ENCODE data around the gene BCKDHA.
"Not testable (repeated sequence)": the region's sequence is repeated elsewhere in the genome, so short reads cannot be mapped to it uniquely, and the experiment has no call there.

BCKDHA gene

DNA sequence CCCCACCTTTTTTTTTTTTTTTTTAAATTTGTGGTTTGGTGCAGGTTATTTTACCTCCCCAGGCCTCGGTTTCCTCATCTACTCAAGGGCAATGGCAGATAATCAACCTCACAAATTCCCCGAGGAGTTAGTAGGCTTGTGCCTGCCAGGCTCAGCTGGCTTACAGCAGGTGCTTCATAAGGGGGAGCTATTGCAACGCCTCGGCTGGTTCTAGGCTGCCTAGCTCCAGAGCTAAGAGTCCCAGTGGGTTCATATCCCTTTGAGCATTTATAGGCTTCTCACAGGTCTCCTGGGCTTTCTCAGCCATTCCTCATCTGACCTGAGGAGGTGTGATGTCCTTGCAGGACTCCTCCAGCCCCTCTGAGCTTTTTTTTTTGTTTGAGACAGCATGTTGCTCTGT, 10.6 kb downstream of the BCKDHA start:
- no peak for DNase-seq

DNA sequence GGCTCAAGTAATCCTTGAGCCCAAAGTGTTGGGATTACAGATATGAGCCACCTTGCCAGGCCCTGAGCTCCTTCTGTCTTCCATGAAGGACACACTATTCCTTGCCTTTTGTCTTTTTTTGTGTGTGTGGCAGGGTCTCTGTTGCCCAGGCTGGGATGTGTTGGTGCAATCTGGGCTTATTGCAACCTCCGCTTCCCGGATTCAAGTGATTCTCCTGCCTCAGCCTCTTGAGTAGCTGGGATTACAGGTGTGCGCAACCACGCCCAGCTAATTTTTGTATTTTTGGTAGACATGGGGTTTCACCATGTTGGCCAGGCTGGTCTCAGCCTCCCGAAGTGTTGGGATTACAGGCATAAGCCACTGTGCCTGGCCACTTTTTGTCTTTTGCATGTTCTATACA, 11.2 kb downstream of the BCKDHA start:
- not testable (repeated sequence) for DNase-seq

DNA sequence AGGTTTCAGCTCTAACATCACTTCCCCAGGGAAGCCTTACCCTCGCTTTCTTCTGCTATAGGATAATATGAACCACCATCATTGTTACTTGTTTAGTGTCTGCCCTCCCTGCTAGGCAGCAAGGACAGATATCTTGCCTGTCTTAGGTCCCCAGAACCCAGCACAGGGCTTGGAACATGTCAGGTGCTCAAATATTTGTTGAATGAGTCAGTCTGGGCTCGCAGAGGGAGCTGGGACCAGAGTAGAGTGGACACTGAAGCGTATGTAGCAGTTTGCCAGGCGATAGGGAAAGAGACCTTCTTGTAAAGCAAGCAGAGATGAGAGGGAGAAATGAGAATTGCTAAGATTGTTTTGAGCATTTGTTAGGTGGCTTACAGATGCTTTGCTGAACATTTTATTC, 11.7 kb downstream of the BCKDHA start:
- no peak for DNase-seq

DNA sequence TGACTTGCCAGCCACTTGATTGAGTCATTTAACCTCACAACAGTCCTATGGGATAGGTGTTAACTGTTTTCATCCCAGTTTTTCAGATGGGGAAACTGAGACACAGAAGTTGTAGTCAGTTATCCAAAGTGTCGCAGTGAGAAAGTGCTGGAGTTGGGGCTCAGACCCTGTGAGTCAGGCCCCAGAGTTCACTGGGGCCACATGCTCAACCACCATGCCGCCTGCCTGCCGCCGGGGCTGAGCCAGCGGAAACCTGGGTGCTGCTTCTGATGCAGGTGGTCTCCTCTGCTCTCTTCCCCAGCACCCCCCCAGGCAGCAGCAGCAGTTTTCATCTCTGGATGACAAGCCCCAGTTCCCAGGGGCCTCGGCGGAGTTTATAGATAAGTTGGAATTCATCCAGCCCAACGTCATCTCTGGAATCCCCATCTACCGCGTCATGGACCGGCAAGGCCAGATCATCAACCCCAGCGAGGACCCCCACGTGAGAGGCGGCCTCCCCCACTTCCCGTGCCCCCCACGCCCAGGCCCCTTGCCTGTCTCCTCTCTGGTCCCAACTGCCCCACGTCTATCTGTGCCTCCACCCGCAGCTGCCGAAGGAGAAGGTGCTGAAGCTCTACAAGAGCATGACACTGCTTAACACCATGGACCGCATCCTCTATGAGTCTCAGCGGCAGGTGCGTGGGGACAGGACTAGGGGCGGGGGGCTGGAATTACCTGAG, 12.9 kb downstream of the BCKDHA start:
- DNase-seq, result no peak

DNA sequence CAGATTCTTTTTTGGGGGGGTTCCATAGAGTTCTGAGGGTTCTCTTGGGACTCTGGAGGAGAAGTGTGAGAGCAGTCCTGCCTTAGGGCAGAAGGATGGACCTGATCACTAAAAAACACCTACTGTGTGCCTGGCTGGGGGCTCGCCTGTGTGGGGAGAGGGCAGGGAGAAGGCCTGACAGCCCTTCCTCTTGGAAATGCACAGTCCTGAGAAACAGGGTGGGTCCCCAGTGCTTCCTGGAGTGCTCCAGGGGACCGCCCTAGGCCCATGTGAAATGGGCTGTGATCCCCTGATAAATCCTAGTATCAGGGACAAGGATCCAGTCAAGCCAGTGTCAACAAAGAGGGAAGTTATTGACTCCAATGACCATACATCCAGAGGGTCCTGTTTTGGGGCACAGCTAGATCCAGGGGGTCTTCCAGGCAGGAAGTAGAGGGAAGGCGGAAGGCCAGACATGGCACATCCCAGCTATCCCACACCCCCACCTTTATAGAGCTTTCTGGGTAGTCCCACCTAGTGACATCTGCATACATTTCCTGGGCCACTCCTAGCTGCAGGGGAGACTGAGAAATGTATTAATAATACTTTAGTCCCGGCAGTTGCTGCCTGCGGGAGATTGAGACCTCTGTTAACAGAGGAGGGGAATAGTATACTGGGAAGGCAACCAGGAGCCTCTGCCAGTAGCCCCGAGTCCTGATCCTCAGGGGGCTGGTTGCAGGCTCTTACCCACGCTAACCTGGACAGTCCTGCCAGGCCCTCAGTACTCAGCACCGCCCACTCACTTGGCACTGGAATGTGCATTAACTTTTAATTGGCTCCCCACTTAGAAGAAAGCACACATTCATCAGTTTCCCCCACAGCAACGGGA, 13.7 kb downstream of the BCKDHA start:
- no peak for DNase-seq

DNA sequence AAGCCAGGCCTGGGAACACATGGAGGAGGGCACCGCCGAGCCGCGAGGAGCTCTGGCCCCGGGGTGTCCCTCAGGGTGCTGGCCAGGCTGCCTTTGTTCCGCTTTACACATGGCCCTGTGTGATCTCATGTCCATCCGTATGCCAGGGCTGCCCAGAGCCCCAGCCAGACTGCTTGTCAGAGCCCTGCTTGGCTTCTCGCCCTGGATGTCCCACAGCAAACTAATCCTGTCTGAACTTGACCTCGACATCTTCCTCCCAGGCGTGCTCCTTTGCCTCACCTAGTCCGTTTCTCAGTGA, 14.3 kb downstream of the BCKDHA start:
- DNase-seq, result no peak

DNA sequence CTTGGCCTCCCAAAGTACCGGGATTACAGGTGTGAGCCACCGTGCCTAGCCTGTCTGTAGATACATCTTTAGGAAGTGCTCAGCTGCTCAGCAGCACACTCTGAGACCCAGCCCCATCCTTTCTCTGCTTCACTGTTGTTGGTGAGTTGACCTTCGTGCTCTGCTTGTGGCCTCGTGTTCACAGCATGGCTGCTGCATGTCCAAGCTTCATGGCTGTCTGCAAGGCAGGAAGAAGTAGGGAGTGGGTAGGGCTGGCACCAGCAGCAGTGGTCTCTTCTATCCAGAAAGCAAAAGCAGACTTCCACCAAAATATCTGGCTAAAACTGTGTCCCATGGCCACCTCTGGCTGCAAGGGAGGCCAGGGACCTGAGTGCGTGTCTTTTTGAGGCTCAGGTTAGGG, 15.3 kb downstream of the BCKDHA start:
- DNase-seq, result no peak

DNA sequence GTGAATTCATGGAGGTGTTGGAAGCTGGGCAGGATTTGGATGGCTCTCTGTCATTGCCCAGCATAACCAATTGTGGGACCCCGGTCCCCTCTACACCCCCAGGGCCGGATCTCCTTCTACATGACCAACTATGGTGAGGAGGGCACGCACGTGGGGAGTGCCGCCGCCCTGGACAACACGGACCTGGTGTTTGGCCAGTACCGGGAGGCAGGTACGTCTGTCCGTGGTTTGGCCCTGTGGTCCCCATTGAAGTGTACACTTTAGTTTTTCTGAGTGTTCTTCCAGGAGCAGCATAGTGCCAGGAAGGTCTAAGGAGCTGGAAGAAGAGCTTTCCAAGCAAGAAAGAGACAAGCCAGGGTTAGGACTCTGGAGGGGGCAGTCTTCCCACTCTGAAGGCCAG, 16.3 kb downstream of the BCKDHA start:
- DNase-seq, result no peak

DNA sequence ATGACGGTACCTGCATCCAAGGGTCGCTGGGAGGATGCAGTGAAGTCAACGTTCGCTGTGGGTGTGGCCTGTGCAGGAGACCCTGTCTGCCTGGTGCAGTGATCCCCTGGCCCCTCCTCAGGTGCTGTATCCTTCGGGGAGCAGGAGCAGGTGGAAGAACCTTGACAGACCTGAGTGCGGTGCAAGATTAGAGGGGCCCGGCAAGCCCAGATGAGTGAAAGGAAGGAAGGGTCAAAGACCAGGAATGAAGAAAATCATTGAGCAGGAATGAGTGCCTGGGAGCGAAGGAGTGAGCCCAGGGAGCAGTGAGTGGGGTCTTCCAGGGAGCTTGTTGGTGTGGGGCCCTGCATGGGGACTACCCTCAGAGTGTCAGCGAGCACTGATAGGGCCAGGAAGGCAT, 16.8 kb downstream of the BCKDHA start:
- DNase-seq, result no peak

DNA sequence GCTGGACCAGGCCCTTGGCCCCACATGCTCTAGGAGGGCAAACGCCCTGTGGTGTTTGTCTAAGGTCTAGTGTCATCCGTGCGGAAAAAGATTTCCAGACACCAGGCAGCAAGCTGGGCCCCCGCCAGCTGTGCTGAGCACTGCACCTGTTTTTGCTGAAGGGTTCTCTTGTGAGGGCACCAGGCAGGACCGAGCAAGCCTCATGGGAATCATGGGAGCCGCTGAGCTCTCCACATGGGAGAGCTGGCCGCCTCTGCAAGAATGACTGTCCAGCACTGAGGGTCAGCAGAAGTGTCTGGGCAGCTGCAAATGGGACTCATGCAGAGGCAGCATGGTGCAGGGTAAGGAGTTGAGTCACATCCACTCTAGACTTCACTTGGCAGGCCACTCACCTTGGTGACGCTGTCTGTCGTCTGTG, 17.5 kb downstream of the BCKDHA start:
- DNase-seq, result no peak

DNA sequence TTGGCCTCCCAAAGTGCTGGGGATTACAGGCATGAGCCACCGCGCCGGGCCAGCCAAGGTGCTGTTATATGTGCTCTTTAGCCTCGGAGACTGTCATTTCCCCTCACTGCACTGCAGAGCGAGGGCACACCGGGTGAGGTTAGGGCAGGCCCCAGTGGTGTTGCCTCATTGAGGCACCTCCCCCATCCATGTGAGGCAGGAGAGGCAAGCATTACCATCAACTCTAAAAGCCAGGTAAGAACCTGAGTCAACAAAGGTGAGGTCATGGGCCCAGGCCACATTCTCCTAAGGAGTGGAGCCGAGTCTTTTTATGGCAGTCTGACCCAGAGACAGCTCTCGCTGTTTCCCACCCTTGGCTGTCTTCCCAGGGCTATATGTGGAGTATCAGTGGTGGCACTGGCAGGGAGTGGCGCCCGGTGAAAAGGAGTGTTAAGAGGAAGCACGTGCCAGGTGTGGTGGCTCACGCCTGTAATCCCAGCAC, 18.6 kb downstream of the BCKDHA start:
- no peak for DNase-seq

DNA sequence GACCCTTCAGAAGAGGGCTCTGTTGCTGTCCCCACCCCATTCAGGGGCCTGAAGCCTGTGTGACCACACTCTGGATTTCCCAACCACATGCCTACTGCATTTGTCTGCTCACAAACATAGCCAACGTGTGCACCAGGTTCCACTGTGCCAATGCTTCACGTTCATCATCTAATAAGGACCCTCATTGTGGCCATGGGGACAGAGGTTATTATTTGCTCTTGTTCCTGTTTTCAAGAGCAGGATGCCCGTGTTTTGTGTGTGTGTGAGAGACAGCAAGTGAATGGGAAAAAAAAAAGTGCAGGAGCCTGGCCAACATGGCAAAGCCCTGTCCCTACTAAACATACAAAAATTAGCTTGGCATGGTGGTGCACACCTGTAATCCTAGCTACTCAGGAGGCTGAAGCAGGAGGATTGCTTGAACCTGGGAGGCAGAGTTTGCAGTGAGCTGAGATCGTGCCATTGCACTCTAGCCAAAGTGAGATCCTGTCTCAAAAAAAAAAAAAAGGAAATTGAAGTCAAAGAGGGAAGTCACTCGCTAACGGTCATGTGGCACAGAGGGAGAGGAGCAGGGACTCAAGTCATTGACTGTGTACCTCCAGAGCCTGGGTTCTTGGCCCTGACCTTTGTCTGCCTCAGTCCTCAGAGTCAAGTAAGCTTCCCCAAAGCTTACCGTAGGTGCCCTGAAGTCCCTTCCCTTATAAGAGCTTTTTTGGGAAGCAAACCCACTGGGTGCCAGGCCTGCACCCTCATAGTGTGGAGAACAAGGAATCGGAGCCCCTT, 22.7 kb downstream of the BCKDHA start:
- no peak for DNase-seq

DNA sequence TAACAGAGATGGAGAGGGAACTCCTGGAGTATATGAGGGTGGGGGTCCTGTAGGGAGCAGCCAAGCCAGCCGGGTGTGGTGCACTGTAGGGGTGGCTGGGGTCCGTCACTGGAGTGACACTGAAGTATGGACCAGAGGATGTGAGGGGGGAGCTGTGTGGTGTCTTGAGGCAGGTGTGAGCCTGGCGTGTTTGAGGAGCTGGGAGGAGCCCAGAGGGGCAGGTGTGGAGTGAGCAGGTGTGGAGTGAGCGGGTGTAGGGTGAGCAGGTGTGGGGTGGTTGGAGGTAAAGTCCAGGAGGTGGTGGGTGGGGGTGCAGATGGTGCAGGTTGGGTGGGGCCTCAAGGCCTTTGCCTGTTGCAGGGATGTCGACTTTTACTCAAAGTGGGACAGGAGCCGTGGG, 23.7 kb downstream of the BCKDHA start:
- DNase-seq, result no peak

DNA sequence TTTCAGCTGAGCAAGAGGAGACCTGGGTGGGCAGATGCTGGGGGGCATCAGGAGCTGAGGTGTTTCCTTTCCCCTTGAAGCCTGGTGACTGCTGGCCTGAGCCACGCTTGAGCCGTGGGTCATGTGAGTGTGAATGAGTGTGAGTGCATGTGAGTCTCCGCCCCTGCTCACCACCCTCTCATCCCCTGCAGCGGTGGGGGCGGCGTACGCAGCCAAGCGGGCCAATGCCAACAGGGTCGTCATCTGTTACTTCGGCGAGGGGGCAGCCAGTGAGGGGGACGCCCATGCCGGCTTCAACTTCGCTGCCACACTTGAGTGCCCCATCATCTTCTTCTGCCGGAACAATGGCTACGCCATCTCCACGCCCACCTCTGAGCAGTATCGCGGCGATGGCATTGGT, 24.4 kb downstream of the BCKDHA start:
- no peak for DNase-seq

DNA sequence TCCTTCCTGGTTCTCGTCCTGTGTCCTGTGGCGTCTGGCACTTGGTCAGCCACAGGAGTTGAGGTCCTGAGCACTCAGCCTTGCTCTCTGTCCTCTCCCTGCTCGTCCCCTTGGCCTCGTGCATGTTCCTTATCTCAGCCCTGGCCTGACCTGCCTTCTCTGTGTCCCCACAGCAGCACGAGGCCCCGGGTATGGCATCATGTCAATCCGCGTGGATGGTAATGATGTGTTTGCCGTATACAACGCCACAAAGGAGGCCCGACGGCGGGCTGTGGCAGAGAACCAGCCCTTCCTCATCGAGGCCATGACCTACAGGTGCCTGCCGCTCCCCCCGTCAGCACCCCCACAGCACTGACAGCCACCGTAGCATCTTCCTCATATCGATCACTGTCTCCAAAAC, 24.8 kb downstream of the BCKDHA start:
- DNase-seq, result no peak

DNA sequence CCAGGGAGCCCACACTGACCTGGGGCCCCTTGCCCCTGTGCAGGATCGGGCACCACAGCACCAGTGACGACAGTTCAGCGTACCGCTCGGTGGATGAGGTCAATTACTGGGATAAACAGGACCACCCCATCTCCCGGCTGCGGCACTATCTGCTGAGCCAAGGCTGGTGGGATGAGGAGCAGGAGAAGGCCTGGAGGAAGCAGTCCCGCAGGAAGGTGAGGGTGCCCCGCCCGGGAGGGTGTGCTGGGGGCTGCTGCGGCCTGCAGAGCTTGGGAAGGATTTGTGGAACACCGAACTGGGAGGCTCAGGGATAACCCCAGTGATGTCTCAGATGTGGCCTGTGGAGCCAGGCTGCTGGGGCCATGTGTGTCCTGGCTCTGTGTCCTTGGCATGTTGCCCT, 25.3 kb downstream of the BCKDHA start:
- no peak for DNase-seq

DNA sequence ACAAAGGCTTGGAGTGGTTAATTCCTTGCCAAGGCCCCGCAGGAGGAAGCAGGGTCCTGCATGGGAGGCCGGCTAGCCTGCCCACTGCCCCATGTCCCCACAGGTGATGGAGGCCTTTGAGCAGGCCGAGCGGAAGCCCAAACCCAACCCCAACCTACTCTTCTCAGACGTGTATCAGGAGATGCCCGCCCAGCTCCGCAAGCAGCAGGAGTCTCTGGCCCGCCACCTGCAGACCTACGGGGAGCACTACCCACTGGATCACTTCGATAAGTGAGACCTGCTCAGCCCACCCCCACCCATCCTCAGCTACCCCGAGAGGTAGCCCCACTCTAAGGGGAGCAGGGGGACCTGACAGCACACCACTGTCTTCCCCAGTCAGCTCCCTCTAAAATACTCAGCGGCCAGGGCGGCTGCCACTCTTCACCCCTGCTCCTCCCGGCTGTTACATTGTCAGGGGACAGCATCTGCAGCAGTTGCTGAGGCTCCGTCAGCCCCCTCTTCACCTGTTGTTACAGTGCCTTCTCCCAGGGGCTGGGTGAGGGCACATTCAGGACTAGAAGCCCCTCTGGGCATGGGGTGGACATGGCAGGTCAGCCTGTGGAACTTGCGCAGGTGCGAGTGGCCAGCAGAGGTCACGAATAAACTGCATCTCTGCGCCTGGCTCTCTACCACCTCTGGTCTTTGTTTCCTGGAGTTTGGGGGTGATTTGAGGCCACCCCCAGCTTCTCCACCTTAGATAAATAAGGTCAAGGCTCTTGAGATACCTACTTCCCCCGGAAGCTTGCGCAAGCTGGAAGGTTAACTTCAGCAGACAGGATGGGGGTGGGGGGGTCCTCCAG, 26.9 kb downstream of the BCKDHA start:
- no peak for DNase-seq

DNA sequence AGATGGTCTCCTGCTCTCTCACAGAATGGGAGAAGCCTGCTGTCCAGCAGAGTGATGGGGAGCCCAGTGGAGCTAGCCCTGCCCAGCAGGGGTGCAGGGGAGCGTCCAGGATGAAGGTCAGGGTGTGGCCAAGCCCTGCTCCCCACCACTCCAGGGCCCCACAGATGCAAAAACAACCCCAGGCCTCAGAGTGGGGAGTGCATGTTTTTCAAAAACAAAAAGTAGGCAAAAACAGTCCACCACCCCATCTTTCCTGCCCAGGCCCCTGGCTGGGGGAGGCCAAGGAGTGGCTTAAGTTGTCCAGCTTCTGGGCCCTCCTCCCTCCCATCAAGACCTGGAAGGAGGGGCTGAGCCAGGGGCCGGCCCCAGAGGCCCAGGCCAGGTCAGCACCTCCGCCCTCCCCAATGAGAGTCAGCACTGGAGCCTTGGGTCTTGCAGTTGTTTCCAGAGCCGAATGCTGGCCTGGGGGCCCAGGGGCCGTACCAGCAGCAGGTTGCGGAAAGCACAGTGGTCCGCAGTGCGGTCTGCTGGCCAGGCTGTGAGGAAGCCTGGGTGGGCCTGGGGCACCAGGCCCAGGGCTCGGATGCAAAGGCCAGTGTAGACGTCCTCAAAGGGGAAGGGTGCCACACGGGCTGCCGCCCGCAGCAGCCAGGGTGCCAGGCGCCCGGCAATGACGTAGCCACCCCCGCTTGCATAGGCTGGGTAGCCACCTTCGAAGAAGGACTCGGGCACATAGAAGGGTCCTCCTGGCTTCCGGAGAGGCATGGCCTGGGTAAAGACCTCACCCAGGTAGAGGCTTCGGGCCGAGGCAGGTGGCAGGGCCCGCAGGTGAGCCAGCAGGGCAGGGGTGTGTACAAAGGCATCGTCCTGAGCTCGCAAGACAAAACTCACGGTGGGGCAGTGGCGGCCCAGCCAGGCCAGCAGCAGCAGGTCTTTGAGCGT, 27.8 kb downstream of the BCKDHA start:
- DNase-seq, result no peak

DNA sequence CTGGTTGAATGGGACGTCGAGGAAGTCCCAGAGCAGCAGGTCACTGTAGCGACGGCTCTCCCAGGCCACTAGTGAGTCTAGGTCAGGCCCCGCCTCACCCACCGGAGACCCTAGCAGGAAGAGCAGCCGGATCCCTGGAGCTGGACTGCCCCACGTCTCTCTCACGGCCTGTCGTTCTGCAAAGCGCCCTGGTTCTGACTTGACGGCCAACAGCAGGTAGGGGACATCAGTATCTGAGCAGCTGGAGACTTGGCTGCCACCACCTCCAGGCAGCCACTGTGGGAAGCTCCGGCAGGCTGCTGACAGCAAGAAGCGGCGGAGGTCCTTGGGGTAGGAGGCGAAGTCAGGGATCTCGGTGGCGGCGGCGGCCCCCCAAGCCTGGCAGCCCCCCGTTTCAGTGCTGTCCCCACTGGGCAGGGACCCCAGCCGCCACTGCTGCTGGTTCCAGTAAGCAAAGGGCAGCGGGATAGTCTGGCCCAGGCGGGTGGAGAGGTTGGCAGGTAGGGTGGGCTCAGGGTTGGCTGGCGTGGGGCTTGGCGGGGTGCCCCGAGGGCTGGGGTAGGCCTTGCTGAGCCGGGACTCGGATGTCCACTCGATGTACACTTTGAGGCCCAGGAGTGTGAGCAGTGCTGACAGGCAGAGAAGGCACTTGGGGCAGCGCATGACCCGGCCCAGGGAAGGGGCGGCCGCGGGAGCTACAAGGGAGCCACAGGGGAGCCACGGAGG, 28.7 kb downstream of the BCKDHA start:
- no peak for DNase-seq

DNA sequence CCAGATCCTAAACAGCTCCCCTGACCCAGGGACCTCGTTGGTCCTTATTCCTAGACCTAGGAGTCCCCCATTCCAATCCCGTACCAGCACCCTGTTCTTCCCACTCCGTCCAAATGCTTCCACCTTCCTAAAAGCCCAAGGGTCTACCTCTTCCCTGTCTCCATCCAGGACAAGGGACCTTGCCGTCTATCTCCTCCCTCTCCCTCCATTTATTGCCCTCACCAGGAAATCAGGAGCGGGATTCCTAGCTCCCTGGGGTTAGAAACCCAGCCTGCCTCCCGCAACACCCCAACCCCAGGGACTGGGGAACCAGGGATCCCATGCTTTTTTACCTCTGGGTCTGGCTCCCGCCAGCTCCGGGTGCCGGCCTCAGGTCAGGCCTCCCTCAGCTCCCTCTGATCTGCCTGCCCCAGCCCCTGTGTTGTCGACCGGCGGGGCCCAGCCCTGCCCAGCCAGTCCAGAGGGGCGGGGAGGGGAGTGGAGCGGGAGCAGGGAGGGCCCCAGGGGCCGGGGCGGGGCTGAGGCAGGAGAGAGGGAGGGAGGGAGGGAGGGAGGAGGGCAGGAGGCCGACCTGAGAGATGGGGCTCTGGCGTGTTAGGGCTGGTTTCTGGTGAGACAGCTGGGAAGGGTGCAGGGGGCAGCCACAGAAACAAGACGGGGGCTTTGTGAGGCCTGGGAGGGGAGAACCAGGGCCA, 29.5 kb downstream of the BCKDHA start, which contains the start of gene B3GNT8:
Gene B3GNT8, minus strand, starts transcription at position 423 of the 695 bp plus-strand sequence. CDS start 596 bp downstream, outside the sequence.
- no peak for DNase-seq
